KOPT-K1 (cell line): ENCODE measurements around the gene METTL2B.
"Not testable (repeated sequence)": the region's sequence is repeated elsewhere in the genome, so short reads cannot be mapped to it uniquely, and the experiment has no call there.

Experiments used
- H3K27ac ChIP-seq: fragments of 200-600 bp; sonication (generic); 2 replicates; pipeline ENCODE4 v1.5.1; 2016; ENCODE audit warnings: antibody characterized with exemption, mild to moderate bottlenecking, low read depth, low read length; ENCODE audit not compliant: poor library complexity, severe bottlenecking
- H3K36me3 ChIP-seq: fragments of 200-600 bp; sonication (generic); 2 replicates; pipeline ENCODE4 v1.5.1; 2017; ENCODE audit warnings: antibody characterized with exemption, mild to moderate bottlenecking, low read length, moderate library complexity; ENCODE audit not compliant: insufficient read depth
- H3K9me3 ChIP-seq: fragments of 200-600 bp; sonication (generic); 2 replicates; pipeline ENCODE4 v1.5.1; 2017; ENCODE audit warnings: antibody characterized with exemption, low read length, mild to moderate bottlenecking; ENCODE audit not compliant: insufficient read depth, poor library complexity, severe bottlenecking

The METTL2B gene

GRCh38 chr7:128530855-128531104, 54.2 kb downstream of the METTL2B start:
- Histone ChIP-seq H3K9me3 (no peaks in the 10 kb centered on the region), H3K36me3 (peaks cover 24% of the 10 kb centered on the region), H3K27ac (peak overlapping the region; percentile 68)

- not testable (repeated sequence) for H3K9me3 ChIP-seq
- Histone ChIP-seq H3K27ac (peak overlapping the region; percentile 68), H3K36me3 (peaks cover 30% of the 10 kb centered on the region)
Measured at GRCh38 chr7:128531105-128531954, 54.8 kb downstream of the METTL2B start.

- not testable (repeated sequence) for H3K9me3 ChIP-seq
- H3K27ac ChIP-seq = peak overlapping the region; percentile 68
- peaks cover 33% of the 10 kb centered on the region for H3K36me3 ChIP-seq
Measured at GRCh38 chr7:128531955-128532478, 55.5 kb downstream of the METTL2B start.

GRCh38 chr7:128532956-128533355, 56.4 kb downstream of the METTL2B start:
- peaks cover 33% of the 10 kb centered on the region for H3K36me3 ChIP-seq
- H3K27ac ChIP-seq = peak overlapping the region; percentile 68
- H3K9me3 ChIP-seq = not testable (repeated sequence)

GRCh38 chr7:128537410-128537809, 60.9 kb downstream of the METTL2B start:
- H3K36me3 ChIP-seq = peaks cover 64% of the 10 kb centered on the region
- not testable (repeated sequence) for H3K27ac ChIP-seq, H3K9me3 ChIP-seq

GRCh38 chr7:128542530-128542929, 66.0 kb downstream of the METTL2B start:
- not testable (repeated sequence) for H3K9me3 ChIP-seq, H3K27ac ChIP-seq
- peaks cover 75% of the 10 kb centered on the region for H3K36me3 ChIP-seq

GRCh38 chr7:128543300-128543699, 66.8 kb downstream of the METTL2B start:
- not testable (repeated sequence) for H3K27ac ChIP-seq, H3K9me3 ChIP-seq
- H3K36me3 ChIP-seq = peaks cover 82% of the 10 kb centered on the region

- H3K36me3 ChIP-seq = peaks cover 76% of the 10 kb centered on the region
- not testable (repeated sequence) for H3K27ac ChIP-seq, H3K9me3 ChIP-seq
Measured at GRCh38 chr7:128546319-128546851, 69.8 kb downstream of the METTL2B start.

- Histone ChIP-seq H3K36me3 (peaks cover 46% of the 10 kb centered on the region), H3K27ac (no peak overlapping the region), H3K9me3 (no peaks in the 10 kb centered on the region)
Measured at GRCh38 chr7:128550920-128551319, 74.4 kb downstream of the METTL2B start.

GRCh38 chr7:128554394-128554793, 77.8 kb downstream of the METTL2B start:
- not testable (repeated sequence) for H3K9me3 ChIP-seq, H3K27ac ChIP-seq
- peaks cover 37% of the 10 kb centered on the region for H3K36me3 ChIP-seq
